GM21737 (cell line): ENCODE data around the gene OR51V1.
"Not testable (repeated sequence)": the region's sequence is repeated elsewhere in the genome, so short reads cannot be mapped to it uniquely, and the experiment has no call there.

Source experiments
- ATAC-seq: cut with Tn5 transposase; IDR thresholded peaks from one replicate; pipeline ENCODE4 v1.9.1; 2021; ENCODE audit warnings: mild to moderate bottlenecking, moderate library complexity; ENCODE audit not compliant: unreplicated experiment

The OR51V1 gene

GRCh38 chr11:5174934-5175333, 25.5 kb downstream of the OR51V1 start:
- ATAC-seq, result no peak

GRCh38 chr11:5171856-5172255, 28.6 kb downstream of the OR51V1 start:
- no peak for ATAC-seq

DNA sequence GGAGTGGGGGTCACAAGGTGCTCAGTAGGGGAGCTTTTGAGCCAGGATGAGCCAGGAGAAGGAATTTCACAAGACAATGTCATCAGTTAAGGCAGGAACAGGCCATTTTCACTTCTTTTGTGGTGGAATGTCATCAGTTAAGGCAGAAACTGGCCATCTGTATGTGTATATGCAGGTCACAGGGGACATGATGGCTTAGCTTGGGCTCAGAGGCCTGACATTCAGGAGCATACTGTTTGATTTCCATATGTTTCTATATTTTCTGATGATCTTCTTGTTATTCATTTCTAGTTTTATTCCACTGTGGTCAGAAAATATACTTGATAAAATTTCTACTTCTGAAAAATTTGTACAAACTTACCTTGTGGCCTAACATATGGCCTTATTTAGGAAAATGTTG, 34.6 kb downstream of the OR51V1 start:
- ATAC-seq, result not testable (repeated sequence)

DNA sequence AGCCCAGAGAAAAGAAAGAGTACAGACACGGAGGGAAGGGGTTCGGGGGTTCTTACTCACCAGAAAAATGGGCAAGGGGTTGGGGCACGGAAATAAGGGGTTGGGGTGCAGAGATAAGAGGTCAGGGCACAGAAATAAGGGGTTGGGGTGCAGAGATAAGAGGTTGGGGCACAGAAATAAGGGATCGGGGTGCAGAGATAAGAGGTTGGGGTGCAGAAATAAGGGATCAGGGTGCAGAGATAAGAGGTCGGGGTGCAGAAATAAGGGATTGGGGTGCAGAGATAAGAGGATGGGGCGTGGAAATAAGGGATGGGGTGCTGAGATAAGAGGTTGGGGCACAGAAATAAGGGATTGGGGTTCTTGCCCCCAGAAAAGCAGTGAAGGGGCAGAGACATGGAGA, 35.7 kb downstream of the OR51V1 start:
- ATAC-seq, result not testable (repeated sequence)

DNA sequence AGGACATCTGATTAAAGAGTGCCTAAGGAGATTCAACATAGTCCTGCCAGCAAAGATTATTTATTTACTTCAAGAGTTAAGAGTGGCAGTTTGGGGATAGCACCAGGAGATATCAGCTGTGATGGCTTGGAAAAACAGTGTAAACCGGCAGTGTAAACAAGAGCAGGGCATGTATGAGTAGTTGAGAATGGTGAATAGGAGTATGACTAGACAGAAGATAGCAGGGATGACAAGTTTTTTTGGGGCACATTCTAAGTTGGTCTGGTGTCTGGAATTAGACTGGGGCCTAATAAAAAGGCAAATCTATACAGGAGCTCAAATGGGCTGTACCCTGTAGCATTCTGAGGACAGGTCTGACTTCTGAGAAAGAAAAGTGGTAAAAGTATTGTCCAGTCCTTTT, 39.4 kb downstream of the OR51V1 start:
- ATAC-seq, result not testable (repeated sequence)

DNA sequence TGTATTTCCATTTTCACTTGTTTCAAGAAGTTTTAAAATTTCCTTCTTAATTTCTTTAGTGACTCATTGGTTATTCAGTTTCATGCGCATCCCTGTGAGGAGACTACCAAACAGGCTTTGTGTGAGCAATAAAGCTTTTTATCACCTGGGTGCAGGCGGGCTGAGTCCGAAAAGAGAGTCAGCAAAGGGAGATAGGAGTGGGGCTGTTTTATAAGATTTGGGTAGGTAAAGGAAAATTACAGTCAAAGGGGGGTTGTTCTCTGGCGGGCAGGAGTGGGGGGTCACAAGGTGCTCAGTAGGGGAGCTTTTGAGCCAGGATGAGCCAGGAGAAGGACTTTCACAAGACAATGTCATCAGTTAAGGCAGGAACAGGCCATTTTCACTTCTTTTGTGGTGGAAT, 40.3 kb downstream of the OR51V1 start:
- ATAC-seq, result not testable (repeated sequence)

GRCh38 chr11:5159806-5160205, 40.7 kb downstream of the OR51V1 start:
- no peak for ATAC-seq

- no peak for ATAC-seq
Observed at GRCh38 chr11:5154657-5155056, 45.8 kb downstream of the OR51V1 start, which contains the start of gene OR52A1. Gene OR52A1 (minus strand): TSS chr11:5154757. CDS start chr11:5152369, 2,388 bp downstream.

DNA sequence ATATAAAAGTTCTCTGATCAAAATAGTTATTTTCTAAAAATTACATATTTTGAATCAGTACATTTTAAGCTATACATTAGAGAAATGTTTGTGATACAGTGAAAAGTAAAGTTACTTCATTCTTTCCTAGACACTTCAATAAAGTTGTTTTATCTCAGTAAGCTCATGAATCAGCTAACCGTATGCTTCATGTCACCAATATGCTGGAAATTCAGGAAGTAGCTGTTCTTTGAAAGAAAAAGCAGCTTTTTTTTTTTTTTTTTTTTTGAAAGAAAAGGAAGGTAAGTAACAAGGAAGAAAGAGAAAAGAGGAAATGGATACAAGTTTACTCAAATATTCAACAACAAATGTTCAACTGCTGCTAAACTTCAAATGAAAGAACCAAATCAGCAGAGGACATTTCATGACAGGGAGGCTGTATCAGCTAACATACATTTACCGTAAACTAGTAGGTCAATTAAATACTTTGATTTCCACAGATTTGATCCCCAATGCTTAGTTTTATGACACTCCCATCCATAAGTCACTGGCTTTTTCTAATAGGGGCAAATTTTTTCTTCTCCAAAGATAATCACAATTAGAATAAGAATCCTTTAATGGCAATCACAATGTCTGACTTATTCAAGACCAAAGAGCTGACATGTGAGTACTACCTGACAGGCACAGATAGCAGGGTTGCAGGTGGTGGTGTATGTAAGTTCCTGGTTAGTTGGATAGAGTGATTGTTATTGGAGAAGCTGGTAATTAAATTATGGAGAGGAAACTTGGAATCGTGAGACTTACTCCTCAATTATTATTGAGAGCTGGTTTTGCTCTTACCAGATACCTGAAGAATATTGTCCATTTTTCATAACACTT, 46.7 kb downstream of the OR51V1 start:
- no peak for ATAC-seq

GRCh38 chr11:5151713-5152153, 48.7 kb downstream of the OR51V1 start:
- no peak for ATAC-seq
